GM18861 (cell line): ENCODE measurements around the gene PYURF.

Source experiments
- ATAC-seq: cut with Tn5 transposase; IDR thresholded peaks from one replicate; pipeline ENCODE4 v1.9.1; 2021; ENCODE audit not compliant: unreplicated experiment

The PYURF gene

GRCh38 chr4:88514557-88515511 lies 8.7 kb downstream of the PYURF start:
- ATAC-seq = no peak

DNA sequence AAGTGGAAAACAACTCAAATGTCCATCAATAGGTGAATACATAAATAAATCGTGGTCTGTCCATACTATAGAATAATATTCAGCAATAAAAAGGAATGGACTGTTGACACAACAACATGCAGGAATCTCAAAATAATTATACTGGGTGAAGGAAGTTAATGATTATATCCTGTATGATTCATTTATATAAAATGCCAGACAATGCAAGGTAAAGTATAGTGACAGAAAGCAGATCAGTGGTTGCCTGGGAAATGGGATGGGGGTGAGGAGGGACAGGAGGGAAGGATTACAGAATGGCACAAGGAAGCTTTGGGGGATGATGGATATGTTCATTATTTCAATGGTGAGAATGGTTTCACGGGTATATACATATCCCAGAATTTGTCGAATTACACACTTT lies 12.3 kb downstream of the PYURF start:
- ATAC-seq = no peak

DNA sequence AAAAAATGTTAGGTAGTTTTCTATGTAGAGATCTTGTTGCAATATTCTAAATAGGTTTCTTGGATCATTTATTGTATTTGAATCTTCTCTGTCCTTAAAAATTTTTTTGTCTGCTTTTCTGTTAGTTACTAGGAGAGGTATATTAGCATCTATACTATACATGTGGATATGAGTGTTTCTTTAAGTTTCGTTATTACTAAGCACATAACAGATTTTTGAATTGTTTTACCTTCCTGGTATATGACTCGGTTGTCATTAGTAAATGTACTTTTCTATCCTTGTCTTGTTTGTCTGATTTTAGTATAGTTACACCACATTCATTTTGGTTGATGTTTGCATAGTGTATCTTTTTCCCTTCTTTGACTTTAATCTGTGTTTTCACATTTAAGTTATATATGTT lies 20.2 kb downstream of the PYURF start:
- ATAC-seq = no peak

DNA sequence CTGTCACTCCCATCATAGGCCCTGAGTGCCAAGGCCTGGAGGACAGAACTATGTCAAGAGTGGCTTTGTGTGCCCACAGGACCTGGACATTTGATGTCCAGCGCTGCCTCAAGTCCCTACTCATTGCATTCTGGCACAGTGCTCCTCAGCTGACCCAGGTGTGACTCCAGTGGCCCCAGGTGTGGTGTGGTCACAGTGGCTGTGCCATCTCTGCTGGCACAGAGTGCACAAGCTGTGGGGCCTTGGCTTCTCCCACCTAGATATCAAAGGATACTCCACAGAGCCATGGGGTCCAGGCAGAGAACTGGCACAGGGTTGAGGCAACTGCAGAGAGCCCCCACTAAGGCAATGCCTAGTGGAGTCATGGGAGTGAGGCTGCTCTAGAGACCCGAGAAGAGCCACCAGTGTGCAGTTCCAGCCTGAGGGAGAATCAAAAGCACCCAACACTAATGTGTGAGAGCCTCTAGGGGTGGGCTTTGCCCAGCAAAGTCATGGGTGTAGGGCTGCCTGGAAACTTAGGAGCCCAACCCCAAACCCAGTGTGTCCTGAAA lies 25.6 kb downstream of the PYURF start:
- ATAC-seq = no peak

- no peak for ATAC-seq
Measured at GRCh38 chr4:88489100-88489761, 34.3 kb downstream of the PYURF start.

GRCh38 chr4:88481537-88481936 lies 42.0 kb downstream of the PYURF start:
- ATAC-seq = no peak

- no peak for ATAC-seq
Measured at GRCh38 chr4:88478247-88478646, 45.3 kb downstream of the PYURF start.

DNA sequence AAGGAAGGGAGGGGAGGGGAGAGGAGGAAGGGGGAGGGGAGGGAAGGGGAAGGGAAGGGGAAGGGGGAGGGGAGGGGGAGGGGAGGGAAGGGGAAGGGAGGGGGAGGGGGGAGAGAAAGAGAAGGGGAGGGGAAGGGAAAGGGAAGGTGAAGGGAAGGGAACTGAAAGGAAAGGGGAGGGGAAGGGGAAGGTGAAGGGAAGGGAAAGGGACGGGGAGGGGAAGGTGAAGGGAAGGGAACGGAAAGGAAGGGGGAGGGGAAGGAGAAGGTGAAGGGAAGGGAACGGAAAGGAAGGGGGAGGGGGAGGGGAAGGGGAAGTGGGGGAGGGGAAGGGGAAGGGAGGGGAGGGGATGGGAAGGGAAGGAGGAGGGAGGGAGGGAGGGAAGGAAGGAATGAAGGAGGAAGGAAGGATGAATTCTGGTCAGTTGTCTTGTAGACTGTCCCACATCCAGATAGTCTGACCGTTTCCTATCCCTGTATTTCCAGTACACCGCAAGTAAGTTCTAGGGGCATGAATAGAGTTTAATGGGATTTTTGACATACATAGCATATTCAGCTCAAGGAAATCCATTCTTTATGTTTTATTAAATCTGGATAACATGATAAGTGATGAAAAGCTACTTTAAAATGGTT lies 46.2 kb downstream of the PYURF start:
- ATAC-seq = no peak
